GM12801 (cell line): ENCODE results near the gene GTPBP3.

Experiments used
- TF ChIP-seq, protein P1 (sequence below): IDR thresholded peaks from one replicate; pipeline ENCODE4 v1.5.1; 2011; ENCODE audit warnings: control low read depth; ENCODE audit not compliant: insufficient read length; ENCODE audit errors: extremely low read depth

The GTPBP3 gene

DNA sequence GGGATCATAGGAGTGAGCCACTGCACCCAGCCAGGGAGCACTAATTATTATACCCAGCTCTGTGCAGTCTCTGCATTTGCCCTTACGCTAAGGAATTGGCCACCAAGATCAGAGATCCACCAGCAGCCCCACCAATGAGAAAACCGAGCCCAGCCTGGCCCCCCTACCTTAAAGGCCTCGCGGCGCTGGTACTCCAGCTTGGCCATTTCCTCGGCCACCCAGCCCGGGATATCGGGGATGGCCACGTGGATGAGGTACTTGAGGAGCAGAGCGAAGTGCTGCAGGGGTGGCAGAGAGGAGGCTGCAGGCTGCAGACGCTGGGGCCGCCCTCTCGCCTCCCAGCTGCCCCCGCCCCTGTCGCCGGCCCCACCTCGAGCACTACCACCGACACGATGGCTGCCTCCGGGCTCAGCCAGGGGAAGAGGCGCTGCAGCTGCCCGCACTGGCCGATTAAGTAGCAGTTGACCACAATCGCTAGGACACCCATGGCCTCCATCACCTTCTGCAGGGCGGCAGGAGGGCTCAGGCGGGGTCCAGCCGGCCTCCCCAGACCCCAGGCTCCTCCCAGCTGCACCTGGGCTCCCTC is 10.2 kb upstream of the GTPBP3 start:
- TF ChIP-seq, protein P1, sequence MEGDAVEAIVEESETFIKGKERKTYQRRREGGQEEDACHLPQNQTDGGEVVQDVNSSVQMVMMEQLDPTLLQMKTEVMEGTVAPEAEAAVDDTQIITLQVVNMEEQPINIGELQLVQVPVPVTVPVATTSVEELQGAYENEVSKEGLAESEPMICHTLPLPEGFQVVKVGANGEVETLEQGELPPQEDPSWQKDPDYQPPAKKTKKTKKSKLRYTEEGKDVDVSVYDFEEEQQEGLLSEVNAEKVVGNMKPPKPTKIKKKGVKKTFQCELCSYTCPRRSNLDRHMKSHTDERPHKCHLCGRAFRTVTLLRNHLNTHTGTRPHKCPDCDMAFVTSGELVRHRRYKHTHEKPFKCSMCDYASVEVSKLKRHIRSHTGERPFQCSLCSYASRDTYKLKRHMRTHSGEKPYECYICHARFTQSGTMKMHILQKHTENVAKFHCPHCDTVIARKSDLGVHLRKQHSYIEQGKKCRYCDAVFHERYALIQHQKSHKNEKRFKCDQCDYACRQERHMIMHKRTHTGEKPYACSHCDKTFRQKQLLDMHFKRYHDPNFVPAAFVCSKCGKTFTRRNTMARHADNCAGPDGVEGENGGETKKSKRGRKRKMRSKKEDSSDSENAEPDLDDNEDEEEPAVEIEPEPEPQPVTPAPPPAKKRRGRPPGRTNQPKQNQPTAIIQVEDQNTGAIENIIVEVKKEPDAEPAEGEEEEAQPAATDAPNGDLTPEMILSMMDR = no peak

DNA sequence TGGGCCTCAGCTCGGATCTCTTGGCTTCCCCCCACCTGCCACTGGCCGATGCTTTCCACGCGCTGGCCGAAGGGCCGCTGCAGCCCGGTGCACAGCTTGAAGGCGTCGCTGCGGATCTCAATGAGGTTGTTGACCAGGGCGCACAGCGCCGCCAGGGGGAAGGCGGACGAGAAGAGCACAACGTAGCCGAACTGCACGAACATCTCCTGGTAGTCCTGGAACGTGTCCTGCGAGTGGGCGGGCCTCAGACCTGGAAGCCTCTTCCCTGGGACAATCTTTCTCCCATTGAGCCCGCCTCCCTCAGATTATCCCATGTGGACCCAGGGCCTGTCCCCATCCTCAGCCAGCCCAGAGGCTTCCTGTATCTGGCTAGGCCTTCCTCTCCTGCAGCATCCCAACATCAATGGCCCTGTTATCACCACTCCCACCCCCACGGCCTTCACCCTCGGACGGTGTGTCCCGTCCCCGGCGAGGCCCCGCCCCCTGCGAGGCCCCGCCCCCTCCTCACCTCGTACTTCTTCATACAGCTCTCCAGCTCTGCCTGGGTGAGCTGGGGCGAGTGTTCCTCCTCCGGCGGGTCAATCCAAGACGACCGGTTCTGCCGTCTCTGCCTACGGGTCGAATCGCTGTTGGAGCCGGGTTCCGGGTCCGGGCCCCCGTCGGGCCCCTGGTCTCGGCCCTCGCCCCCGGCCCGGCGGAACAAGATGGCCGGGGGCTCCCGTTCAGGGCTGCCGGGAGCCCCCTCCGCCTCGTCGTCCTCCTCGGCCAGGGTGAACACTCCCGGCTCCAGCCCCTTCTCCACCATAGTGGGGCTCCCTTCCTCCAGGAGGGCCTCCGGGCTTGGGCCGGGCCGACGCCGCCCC is 9.5 kb upstream of the GTPBP3 start:
- TF ChIP-seq, protein P1 = no peak

DNA sequence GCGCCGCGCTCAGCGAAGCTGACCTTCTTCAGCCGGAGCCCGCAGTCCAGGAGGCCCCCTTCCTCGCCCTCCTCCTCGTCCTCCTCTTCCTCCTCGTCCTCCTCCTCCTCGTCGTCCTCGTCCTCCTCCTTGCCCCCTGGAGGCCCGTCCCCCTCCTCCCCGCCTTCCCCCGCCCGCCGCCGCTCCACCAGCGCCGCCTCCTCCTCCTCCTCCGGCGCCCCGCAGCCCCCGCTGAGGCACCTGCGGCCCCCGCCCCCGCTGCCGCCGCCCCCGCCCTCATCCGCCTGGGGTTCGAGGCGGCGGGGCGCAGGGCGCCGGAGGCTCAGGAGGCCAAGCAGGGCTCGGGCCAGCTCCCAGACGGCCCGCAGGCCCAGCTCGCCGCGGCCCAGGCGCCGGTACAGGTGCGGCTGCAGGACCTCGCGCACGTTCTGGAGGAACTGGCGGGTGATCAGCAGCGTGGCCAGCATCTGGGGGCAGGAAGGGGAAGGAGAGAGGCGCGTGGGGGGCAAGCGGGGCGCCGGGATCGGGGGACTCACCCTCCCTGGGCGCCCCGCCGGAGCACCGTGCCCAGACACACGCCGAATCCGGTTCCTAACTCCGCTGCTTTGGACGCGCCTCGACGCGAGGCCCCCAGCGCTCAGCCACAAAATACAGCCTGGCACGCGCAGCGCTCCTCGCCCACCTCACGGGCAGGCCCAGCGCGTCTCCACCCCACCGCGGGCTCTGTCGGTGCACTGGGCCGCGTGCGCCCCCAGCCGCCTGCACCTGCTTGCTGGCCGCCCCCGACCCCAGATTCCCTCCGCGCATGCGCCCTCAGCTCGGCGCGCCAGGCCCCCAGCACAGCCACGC is 8.6 kb upstream of the GTPBP3 start:
- TF ChIP-seq, protein P1 = no peak

DNA sequence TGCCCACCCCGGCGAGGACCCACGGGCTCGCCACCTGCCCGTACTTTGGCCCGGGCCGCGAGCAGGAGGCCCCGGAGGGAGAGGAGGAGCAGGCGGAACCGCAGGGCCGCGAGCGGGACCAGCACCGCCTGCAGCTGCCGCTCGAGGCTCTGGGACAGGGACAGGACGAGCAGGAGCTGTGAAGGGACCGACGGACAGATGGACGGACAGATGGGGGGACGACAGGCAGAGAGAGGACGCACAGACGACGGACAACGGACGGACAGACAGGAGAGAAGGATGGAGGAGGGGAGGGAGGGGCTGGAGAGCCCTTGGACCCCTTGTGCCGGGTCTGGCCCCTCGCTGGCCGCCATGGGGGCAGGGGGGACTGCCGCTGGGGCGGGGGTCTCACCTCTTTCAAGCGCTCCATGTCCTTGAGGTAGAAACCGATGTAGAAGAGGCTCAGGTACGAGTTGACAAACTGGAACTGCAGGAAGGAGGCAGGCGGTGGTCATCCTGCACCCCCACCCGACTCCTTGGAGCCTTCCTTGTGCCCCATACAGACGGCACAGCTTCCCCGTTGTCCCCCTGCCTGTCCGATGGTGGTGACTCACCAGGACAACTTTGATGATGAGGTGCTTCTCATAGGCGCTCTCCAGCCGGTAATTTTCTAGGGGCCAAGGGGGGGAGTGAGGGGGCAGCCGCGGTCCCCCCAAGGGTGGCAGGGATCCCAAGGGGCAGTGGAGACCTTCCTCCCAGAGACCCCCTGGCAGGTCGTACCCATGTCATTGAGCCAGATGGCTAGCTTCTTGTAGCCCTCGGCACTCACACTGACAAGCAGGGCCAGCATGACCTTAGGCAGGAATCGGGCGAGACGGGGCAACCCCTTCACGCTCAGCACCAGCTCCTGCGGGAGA is 7.7 kb upstream of the GTPBP3 start:
- TF ChIP-seq, protein P1 = no peak

DNA sequence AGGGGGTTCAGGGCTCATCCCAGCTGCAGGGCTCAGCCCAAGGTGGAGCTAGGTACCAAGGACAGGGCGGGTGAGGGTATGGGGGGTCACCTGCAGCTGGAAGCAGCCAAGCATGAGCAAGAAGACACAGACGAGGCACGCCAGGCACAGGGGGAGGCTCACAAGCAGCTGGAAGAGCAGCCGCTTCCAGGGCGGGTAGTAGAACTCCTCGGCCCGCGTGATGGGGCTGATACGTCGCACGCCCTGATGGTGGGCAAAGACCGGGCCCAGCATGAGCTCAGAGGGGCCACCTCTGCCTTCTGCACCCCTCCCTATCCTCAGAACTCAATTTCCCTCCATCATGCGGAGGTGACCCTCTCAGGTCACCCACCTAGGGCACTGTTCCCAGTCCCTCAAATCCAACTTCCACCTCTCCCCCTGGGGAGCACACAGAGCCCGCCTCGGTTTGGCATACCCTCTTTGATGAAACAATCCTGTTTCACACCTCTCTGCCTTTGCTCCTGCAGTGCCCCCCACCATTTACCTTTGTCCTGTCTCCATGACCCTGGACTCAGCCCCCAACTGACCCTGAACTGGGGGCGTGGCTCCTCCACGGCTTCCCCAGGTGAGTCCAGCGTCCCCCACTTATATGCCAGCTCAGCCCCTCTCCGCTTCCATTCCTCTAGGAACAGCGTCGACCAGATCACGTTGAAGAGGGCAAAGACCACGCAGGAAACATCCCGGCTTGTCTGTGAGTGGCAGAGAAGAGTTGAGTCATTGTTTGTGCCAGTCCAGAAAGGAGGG is 6.9 kb upstream of the GTPBP3 start:
- TF ChIP-seq, protein P1 = no peak

DNA sequence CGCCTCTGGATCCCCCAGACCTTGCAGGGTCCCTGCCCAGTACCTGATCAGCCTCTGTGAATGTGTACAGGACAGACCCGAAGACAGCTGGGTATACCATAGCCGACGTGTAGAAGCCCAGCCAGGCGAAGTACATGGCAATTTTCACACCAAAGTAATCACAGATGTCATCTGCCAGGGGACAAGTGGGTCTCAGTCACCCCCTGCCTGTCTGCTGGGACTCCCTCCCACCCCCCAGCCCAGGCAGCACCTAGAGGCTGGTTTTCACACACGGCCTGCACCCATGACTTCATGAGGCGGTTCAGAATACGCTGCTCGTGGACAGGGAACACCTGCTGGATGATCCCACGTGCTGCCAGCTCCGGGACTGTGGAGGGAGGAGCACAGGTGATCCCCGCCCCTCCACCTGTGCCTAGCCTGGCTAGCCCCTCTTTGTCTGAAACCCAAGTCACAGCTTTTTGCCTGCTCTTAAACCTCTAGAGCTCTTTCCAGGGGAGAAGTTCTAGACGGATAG is 6.3 kb upstream of the GTPBP3 start:
- TF ChIP-seq, protein P1 = no peak
